HepG2 (cell line): ENCODE data around the gene EED. TPM values are rescaled to one million over a fixed set of nuclear protein-coding genes. Genes with fewer than 3 reads are reported as not detected.

ENCODE experiments used
- ARHGAP35 ChIP-seq: sonication (generic); formaldehyde crosslinking; IDR thresholded peaks from 2 replicates; pipeline ENCODE4 v1.9.0; 2022; ENCODE audit warnings: mild to moderate bottlenecking, inconsistent platforms, moderate library complexity, missing genetic modification reagents, borderline replicate concordance
- FLYWCH1 ChIP-seq: sonication (generic); formaldehyde crosslinking; IDR thresholded peaks from 2 replicates; pipeline ENCODE4 v1.8.1; 2023; ENCODE audit warnings: mild to moderate bottlenecking, missing genetic modification reagents
- FOXK1 ChIP-seq: sonication (generic); formaldehyde crosslinking; IDR thresholded peaks from 2 replicates; pipeline ENCODE4 v1.4.0; 2020; ENCODE audit warnings: low read depth, missing genetic modification reagents, borderline replicate concordance
- HNF4G ChIP-seq, 2 experiments: sonication (generic) in 1 of 2; formaldehyde crosslinking in 1 of 2; IDR thresholded peaks; 2 replicates each; pipeline versions ENCODE4 v1.4.0 to v1.6.1; 2011 to 2020; ENCODE audit warnings: borderline replicate concordance in 2 of 2, low read depth in 2 of 2, mild to moderate bottlenecking in 2 of 2, low read length in 1 of 2, missing genetic modification reagents in 1 of 2, moderate library complexity in 1 of 2
- KMT2B ChIP-seq: IDR thresholded peaks from 2 replicates; pipeline ENCODE4 v1.6.1; 2016; ENCODE audit warnings: missing genetic modification reagents, missing compliant biosample characterization
- ONECUT2 ChIP-seq: sonication (generic); formaldehyde crosslinking; IDR thresholded peaks from 2 replicates; pipeline ENCODE4 v1.4.0; 2020; ENCODE audit warnings: missing genetic modification reagents
- ZFP41 ChIP-seq: sonication (generic); formaldehyde crosslinking; IDR thresholded peaks from 2 replicates; pipeline ENCODE4 v1.4.0; 2020; ENCODE audit warnings: mild to moderate bottlenecking, missing genetic modification reagents, borderline replicate concordance
- ZNF10 ChIP-seq: sonication (generic); formaldehyde crosslinking; IDR thresholded peaks from 2 replicates; pipeline ENCODE4 v1.4.0; 2020; ENCODE audit warnings: mild to moderate bottlenecking, low read depth, missing genetic modification reagents, borderline replicate concordance
- ZNF3 ChIP-seq: IDR thresholded peaks from 2 replicates; pipeline ENCODE4 v1.7.0; 2017; ENCODE audit warnings: inconsistent platforms
- ZNF616 ChIP-seq: sonication (generic); formaldehyde crosslinking; IDR thresholded peaks from 2 replicates; pipeline ENCODE4 v1.5.0; 2020; ENCODE audit warnings: low read depth, mild to moderate bottlenecking, missing genetic modification reagents
- ZNF678 ChIP-seq: sonication (generic); formaldehyde crosslinking; IDR thresholded peaks from 2 replicates; pipeline ENCODE4 v1.4.0; 2020; ENCODE audit warnings: mild to moderate bottlenecking, missing genetic modification reagents
- ZNF746 ChIP-seq: sonication (generic); formaldehyde crosslinking; IDR thresholded peaks from 2 replicates; pipeline ENCODE4 v1.8.0; 2022; ENCODE audit warnings: mild to moderate bottlenecking, missing genetic modification reagents
- polyA plus RNA-seq, 8 experiments: library from polyadenylated mRNA; depleted of rRNA in 3 of 8; stranded (reverse) in 7 of 8; unstranded in 1 of 8; fragments of >200 nt; fragmentation: Illumina TruSeq in 4 of 8; extraction: Trizol in 4 of 8; gene quantifications; 2 replicates each; pipeline versions ENCODE4 v1.2.1 to v1.2.3, GENCODE V29; 2011 to 2016; ENCODE audit warnings: low read depth in 4 of 8, missing spikeins in 1 of 8, mixed read lengths in 1 of 8; ENCODE audit not compliant: insufficient read depth in 1 of 8
- total RNA-seq, 5 experiments: library from RNA; depleted of rRNA; stranded (reverse); fragments of >200 nt; fragmentation: Illumina TruSeq; extraction: Trizol; gene quantifications; 2 replicates each; pipeline ENCODE4 v1.2.3, GENCODE V29; 2016; ENCODE audit warnings: low read depth in 1 of 5
- TF ChIP-seq, protein P1 (sequence below): sonication (generic); formaldehyde crosslinking; IDR thresholded peaks from 2 replicates; pipeline ENCODE4 v1.8.0; 2023; ENCODE audit warnings: mild to moderate bottlenecking, missing genetic modification reagents
- TF ChIP-seq, protein P2 (sequence below): sonication (generic); formaldehyde crosslinking; IDR thresholded peaks from 2 replicates; pipeline ENCODE4 v1.9.0; 2021; ENCODE audit warnings: missing genetic modification reagents, borderline replicate concordance
- TF ChIP-seq, protein P3 (sequence below), 2 experiments: sonication (generic) in 1 of 2; formaldehyde crosslinking in 1 of 2; IDR thresholded peaks; 2 replicates each; pipeline versions ENCODE4 v1.6.1 to v1.9.0; 2014 to 2022; ENCODE audit warnings: antibody characterized with exemption in 1 of 2, borderline replicate concordance in 1 of 2, inconsistent platforms in 1 of 2, low read depth in 1 of 2, missing genetic modification reagents in 1 of 2
- TF ChIP-seq, protein P4 (sequence below): sonication (generic); formaldehyde crosslinking; IDR thresholded peaks from 2 replicates; pipeline ENCODE4 v1.8.1; 2023; ENCODE audit warnings: mild to moderate bottlenecking, inconsistent platforms, moderate library complexity, missing genetic modification reagents, borderline replicate concordance

Gene EED
- total and polyA plus RNA-seq, 2 of the 13 experiments (the other 11 are each of a cell fraction or from before 2014, with no cell fraction given): 11.0 to 28.4 TPM

DNA sequence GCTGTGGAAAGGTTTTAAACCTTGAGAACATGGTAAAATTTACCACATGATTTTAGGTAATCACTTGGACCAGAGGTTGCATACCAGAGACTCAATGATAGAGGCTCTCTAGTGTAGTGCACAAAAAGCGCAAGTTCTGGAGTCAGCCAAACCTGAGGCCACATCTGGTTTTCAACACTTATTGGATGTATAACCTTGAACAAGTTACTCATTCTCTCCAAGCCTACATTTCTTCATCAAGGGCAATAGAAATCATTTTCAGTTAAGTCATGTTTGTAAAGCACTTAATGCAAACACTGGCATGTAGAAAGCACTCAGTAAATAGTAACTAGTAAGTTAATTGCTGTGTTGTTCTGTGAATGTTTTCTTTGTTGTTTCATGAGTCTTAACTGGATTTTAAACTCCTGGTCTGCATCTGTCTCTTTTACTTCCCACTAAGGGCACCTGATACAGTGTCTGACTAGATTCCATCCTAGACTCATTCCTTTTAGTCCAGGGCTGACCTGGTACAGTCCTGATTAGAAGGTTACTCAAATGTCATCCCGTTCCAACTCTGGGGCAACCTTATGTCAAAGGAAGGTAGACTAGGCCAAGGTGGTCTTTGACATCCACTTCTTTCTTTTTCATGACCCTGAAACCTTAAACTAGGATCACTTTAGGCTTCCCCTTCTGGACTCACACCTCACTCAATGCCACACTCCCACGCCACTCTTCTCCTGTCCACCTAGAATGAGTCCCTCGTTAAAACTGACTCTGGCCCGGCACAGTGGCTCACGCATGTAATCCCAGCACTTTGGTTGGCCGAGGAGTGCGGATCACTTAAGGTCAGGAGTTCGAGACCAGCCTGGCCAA lies 34.5 kb upstream of the EED start (continued):
- TF ChIP-seq FLYWCH1 (CRISPR knock-in tag) (no peak), ARHGAP35 (CRISPR knock-in tag) (no peak), ZNF10 (CRISPR knock-in tag) (no peak), ZFP41 (CRISPR knock-in tag) (no peak), ZNF616 (no peak), FOXK1 (CRISPR knock-in tag) (peak; percentile 73; the same call in 1 of the 2 replicates), HNF4G (IDR thresholded peaks at IDR 0.05; ENCODE audit: borderline replicate concordance, low read depth, low read length) (peak; percentile 26; the same call in 1 of the 2 replicates), HNF4G (CRISPR knock-in tag; IDR thresholded peaks at IDR 0.05; ENCODE audit: borderline replicate concordance, low read depth) (no peak), ZNF678 (no peak), ZNF3 (peak; percentile 95), ZNF746 (no peak), KMT2B (CRISPR knock-in tag) (no peak), ONECUT2 (peak; percentile 13; the same call in 1 of the 2 replicates)
- TF ChIP-seq, protein P1, sequence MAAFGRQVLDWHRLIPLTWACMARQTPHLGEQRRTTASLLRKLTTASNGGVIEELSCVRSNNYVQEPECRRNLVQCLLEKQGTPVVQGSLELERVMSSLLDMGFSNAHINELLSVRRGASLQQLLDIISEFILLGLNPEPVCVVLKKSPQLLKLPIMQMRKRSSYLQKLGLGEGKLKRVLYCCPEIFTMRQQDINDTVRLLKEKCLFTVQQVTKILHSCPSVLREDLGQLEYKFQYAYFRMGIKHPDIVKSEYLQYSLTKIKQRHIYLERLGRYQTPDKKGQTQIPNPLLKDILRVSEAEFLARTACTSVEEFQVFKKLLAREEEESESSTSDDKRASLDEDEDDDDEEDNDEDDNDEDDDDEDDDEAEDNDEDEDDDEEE (CRISPR knock-in tag): no peak
- TF ChIP-seq, protein P2, sequence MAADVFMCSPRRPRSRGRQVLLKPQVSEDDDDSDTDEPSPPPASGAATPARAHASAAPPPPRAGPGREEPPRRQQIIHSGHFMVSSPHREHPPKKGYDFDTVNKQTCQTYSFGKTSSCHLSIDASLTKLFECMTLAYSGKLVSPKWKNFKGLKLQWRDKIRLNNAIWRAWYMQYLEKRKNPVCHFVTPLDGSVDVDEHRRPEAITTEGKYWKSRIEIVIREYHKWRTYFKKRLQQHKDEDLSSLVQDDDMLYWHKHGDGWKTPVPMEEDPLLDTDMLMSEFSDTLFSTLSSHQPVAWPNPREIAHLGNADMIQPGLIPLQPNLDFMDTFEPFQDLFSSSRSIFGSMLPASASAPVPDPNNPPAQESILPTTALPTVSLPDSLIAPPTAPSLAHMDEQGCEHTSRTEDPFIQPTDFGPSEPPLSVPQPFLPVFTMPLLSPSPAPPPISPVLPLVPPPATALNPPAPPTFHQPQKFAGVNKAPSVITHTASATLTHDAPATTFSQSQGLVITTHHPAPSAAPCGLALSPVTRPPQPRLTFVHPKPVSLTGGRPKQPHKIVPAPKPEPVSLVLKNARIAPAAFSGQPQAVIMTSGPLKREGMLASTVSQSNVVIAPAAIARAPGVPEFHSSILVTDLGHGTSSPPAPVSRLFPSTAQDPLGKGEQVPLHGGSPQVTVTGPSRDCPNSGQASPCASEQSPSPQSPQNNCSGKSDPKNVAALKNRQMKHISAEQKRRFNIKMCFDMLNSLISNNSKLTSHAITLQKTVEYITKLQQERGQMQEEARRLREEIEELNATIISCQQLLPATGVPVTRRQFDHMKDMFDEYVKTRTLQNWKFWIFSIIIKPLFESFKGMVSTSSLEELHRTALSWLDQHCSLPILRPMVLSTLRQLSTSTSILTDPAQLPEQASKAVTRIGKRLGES (CRISPR knock-in tag): no peak
- TF ChIP-seq, protein P3, sequence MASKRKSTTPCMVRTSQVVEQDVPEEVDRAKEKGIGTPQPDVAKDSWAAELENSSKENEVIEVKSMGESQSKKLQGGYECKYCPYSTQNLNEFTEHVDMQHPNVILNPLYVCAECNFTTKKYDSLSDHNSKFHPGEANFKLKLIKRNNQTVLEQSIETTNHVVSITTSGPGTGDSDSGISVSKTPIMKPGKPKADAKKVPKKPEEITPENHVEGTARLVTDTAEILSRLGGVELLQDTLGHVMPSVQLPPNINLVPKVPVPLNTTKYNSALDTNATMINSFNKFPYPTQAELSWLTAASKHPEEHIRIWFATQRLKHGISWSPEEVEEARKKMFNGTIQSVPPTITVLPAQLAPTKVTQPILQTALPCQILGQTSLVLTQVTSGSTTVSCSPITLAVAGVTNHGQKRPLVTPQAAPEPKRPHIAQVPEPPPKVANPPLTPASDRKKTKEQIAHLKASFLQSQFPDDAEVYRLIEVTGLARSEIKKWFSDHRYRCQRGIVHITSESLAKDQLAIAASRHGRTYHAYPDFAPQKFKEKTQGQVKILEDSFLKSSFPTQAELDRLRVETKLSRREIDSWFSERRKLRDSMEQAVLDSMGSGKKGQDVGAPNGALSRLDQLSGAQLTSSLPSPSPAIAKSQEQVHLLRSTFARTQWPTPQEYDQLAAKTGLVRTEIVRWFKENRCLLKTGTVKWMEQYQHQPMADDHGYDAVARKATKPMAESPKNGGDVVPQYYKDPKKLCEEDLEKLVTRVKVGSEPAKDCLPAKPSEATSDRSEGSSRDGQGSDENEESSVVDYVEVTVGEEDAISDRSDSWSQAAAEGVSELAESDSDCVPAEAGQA (IDR thresholded peaks at IDR 0.05; ENCODE audit: low read depth): no peak
- TF ChIP-seq, protein P3 (CRISPR knock-in tag; IDR thresholded peaks at IDR 0.05; ENCODE audit: borderline replicate concordance): no peak
- TF ChIP-seq, protein P4, sequence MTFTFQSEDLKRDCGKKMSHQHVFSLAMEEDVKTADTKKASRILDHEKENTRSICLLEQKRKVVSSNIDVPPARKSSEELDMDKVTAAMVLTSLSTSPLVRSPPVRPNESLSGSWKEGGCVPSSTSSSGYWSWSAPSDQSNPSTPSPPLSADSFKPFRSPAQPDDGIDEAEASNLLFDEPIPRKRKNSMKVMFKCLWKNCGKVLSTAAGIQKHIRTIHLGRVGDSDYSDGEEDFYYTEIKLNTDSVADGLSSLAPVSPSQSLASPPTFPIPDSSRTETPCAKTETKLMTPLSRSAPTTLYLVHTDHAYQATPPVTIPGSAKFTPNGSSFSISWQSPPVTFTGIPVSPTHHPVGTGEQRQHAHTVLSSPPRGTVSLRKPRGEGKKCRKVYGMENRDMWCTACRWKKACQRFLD: no peak
